WI38 (cell line): ENCODE measurements around the gene MMP1.

Experiments
- H3K4me3 ChIP-seq: 2 replicates; pipeline ENCODE4 v1.5.1; 2011; ENCODE audit warnings: low read depth, mild to moderate bottlenecking, control low read depth, low read length
- CTCF ChIP-seq: IDR thresholded peaks from 2 replicates; pipeline ENCODE4 v1.5.1; 2012; ENCODE audit warnings: low read depth, mild to moderate bottlenecking, control low read depth, low read length

MMP1 gene

GRCh38 chr11:102792604-102793003, 5.4 kb downstream of the MMP1 start:
- no peak for TF ChIP-seq CTCF
- no peak overlapping the region for H3K4me3 ChIP-seq

- no peak overlapping the region for H3K4me3 ChIP-seq
- TF ChIP-seq CTCF, result no peak
Measured at GRCh38 chr11:102791271-102792036, 6.5 kb downstream of the MMP1 start.

- TF ChIP-seq CTCF, result no peak
- H3K4me3 ChIP-seq, result no peak overlapping the region
Measured at GRCh38 chr11:102788334-102788995, 9.5 kb downstream of the MMP1 start.

- no peak overlapping the region for H3K4me3 ChIP-seq
- TF ChIP-seq CTCF, result no peak
Measured at GRCh38 chr11:102784380-102784779, 13.6 kb downstream of the MMP1 start.

- TF ChIP-seq CTCF, result no peak
- no peak overlapping the region for H3K4me3 ChIP-seq
Measured at GRCh38 chr11:102783720-102784119, 14.2 kb downstream of the MMP1 start.

GRCh38 chr11:102783016-102783415, 14.9 kb downstream of the MMP1 start:
- TF ChIP-seq CTCF, result no peak

GRCh38 chr11:102781676-102782075, 16.3 kb downstream of the MMP1 start:
- H3K4me3 ChIP-seq, result no peak overlapping the region
- no peak for TF ChIP-seq CTCF

More at GRCh38 chr11:102783016-102783415, 14.9 kb downstream of the MMP1 start:
- H3K4me3 ChIP-seq, result no peak overlapping the region
